Vagina (tissue), 2 donors: ENCODE data around the gene ST3GAL6. TPM values are rescaled to one million over a fixed set of nuclear protein-coding genes. Genes with fewer than 3 reads are reported as not detected.

Experiments
- DNase-seq, 2 donors: peaks; one replicate each; pipeline ENCODE4 v3.0.0-alpha.2; 2017; ENCODE audit errors: extremely low spot score in 2 of 2
- H3K27ac ChIP-seq: fragments of 200-600 bp; sonication (generic); one replicate; pipeline ENCODE4 v1.5.1; 2019
- H3K27me3 ChIP-seq: fragments of 200-600 bp; sonication (generic); one replicate; pipeline ENCODE4 v1.5.1; 2019
- H3K36me3 ChIP-seq, 2 donors: fragments of 200-600 bp; sonication (generic); one replicate each; pipeline ENCODE4 v1.5.1; 2017 to 2019
- H3K4me1 ChIP-seq: fragments of 200-600 bp; sonication (generic); one replicate; pipeline ENCODE4 v1.5.1; 2019
- H3K4me3 ChIP-seq, 2 donors: fragments of 200-600 bp; sonication (generic); 1 replicate in 1 of 2; 2 replicates in 1 of 2; pipeline ENCODE4 v1.5.1; 2016 to 2019
- H3K9me3 ChIP-seq: fragments of 200-600 bp; sonication (generic); one replicate; pipeline ENCODE4 v1.5.1; 2019
- CTCF ChIP-seq, 3 experiments: fragments of 450-650 bp in 2 of 3; fragments of 200-600 bp in 1 of 3; sonication (generic) in 1 of 3; IDR thresholded peaks; one replicate each; pipeline ENCODE4 v1.5.1; 2017 to 2019; ENCODE audit warnings: antibody characterized with exemption in 3 of 3, mild to moderate bottlenecking in 2 of 3, moderate library complexity in 2 of 3
- POLR2A ChIP-seq, 2 donors: fragments of 450-650 bp; IDR thresholded peaks; one replicate each; pipeline ENCODE4 v1.6.1; 2017; ENCODE audit warnings: antibody characterized with exemption in 2 of 2, mild to moderate bottlenecking in 2 of 2, moderate library complexity in 2 of 2
- POLR2AphosphoS5 ChIP-seq, 2 donors: sonication (generic); formaldehyde crosslinking; IDR thresholded peaks; one replicate each; pipeline ENCODE4 v1.9.0; 2017; ENCODE audit warnings: antibody characterized with exemption in 2 of 2, mild to moderate bottlenecking in 2 of 2, low read depth in 1 of 2; ENCODE audit not compliant: insufficient read depth in 1 of 2
- intact Hi-C: fragments of 100-400 bp; cut with DNase I; formaldehyde crosslinking; loops from one replicate; pipeline ENCODE4 v1.15.1; 2023
- small RNA-seq: library from RNA; depleted of rRNA; stranded (forward); fragments of <200 nt; gene quantifications from one replicate; pipeline ENCODE3, GENCODE V24; 2016
- total RNA-seq: library from RNA; depleted of rRNA; stranded (reverse); fragments of >200 nt; gene quantifications from one replicate; pipeline ENCODE4 v1.2.3, GENCODE V29; 2016

The ST3GAL6 gene
- total RNA-seq, 1 donor from 2014 or later, result 1.7 TPM

GRCh38 chr3:98839846-98840245, 76.7 kb downstream of the ST3GAL6 start:
- DNase-seq, result no peak
- intact Hi-C loops, result no loop called here
- Histone ChIP-seq H3K36me3 (no peaks in the 10 kb centered on the region), H3K4me1 (no peaks in the 10 kb centered on the region), H3K27me3 (no peaks in the 10 kb centered on the region), H3K9me3 (no peaks in the 10 kb centered on the region), H3K27ac (no peak overlapping the region), H3K4me3 (no peak overlapping the region)
- TF ChIP-seq POLR2A (IDR thresholded peaks at IDR 0.05) (no peak), CTCF (IDR thresholded peaks at IDR 0.05) (no peak), POLR2AphosphoS5 (IDR thresholded peaks at IDR 0.05; ENCODE audit: insufficient read depth in 1 of 2, low read depth in 1 of 2) (no peak)

- intact Hi-C loops, result no loop called here
- no peak overlapping the region for H3K4me3 ChIP-seq
- H3K27me3 ChIP-seq, result no peaks in the 10 kb centered on the region
- no peak overlapping the region for H3K27ac ChIP-seq
- H3K4me1 ChIP-seq, result no peaks in the 10 kb centered on the region
- H3K9me3 ChIP-seq, result no peaks in the 10 kb centered on the region
- H3K36me3 ChIP-seq, result peaks cover 0 to 5% of the 10 kb centered on the region in 2 donors
- no peak for TF ChIP-seq POLR2A (IDR thresholded peaks at IDR 0.05)
- no peak for TF ChIP-seq CTCF (IDR thresholded peaks at IDR 0.05)
- no peak for TF ChIP-seq POLR2AphosphoS5 (IDR thresholded peaks at IDR 0.05; ENCODE audit: insufficient read depth in 1 of 2, low read depth in 1 of 2)
- DNase-seq, result no peak
Observed at GRCh38 chr3:98843266-98843959, 80.3 kb downstream of the ST3GAL6 start.

Small RNA genes within 50 kb of the gene (small RNA-seq; reads per million reads assigned to genes)
- not detected for gene RNU6-26P

Other genes with a start within 250 kb of the ST3GAL6 start
- gene CLDND1, start 240.4 kb upstream of the ST3GAL6 start, total RNA-seq, result 158 TPM
- gene GPR15, start 231.4 kb upstream of the ST3GAL6 start, total RNA-seq, result 1.2 TPM
- 21.4 TPM for gene CPOX, start 169.7 kb upstream of the ST3GAL6 start, total RNA-seq
- 36.1 TPM for gene DCBLD2, start 138.4 kb downstream of the ST3GAL6 start, total RNA-seq